ENCODE measurements around the gene LBH. TPM values are rescaled to one million over a fixed set of nuclear protein-coding genes. Genes with fewer than 3 reads are reported as not detected.

Gene LBH
- total RNA-seq, 1 donor from 2014 or later, result 45.9 TPM

- DNase-seq, result no peak
These were observed 46.2 kb downstream of the LBH start for GRCh38 chr2:30277582-30277981.

GRCh38 chr2:30278419-30278818 lies 47.1 kb downstream of the LBH start:
- DNase-seq, result no peak

GRCh38 chr2:30280596-30281434 lies 49.5 kb downstream of the LBH start:
- no peak for DNase-seq

GRCh38 chr2:30282081-30282480 lies 50.7 kb downstream of the LBH start:
- DNase-seq, result no peak

- no peak for DNase-seq
These were observed 51.4 kb downstream of the LBH start for GRCh38 chr2:30282721-30283120.

GRCh38 chr2:30283931-30284565 lies 52.7 kb downstream of the LBH start:
- DNase-seq, result no peak

GRCh38 chr2:30285758-30286157 lies 54.4 kb downstream of the LBH start:
- DNase-seq, result no peak

GRCh38 chr2:30287190-30287840 lies 56.0 kb downstream of the LBH start:
- no peak for DNase-seq

- no peak for DNase-seq
These were observed 56.7 kb downstream of the LBH start for GRCh38 chr2:30287857-30288513.

GRCh38 chr2:30288561-30288960 lies 57.2 kb downstream of the LBH start:
- DNase-seq, result no peak

- DNase-seq, result peak; percentile 6
These were observed 62.1 kb downstream of the LBH start for GRCh38 chr2:30293303-30293921.

GRCh38 chr2:30294133-30294532 lies 62.8 kb downstream of the LBH start:
- no peak for DNase-seq

- no peak for DNase-seq
These were observed 65.2 kb downstream of the LBH start for GRCh38 chr2:30296496-30296895.

- DNase-seq, result no peak
These were observed 67.0 kb downstream of the LBH start for GRCh38 chr2:30298302-30298701.

GRCh38 chr2:30300122-30300455 lies 68.8 kb downstream of the LBH start:
- no peak for DNase-seq

- DNase-seq, result no peak
These were observed 69.3 kb downstream of the LBH start for GRCh38 chr2:30300456-30301221.

- no peak for DNase-seq
These were observed 70.2 kb downstream of the LBH start for GRCh38 chr2:30301551-30301950.

- DNase-seq, result no peak
These were observed 71.2 kb downstream of the LBH start for GRCh38 chr2:30302566-30302965.

- DNase-seq, result no peak
These were observed 71.8 kb downstream of the LBH start for GRCh38 chr2:30303095-30303494.

- no peak for DNase-seq
These were observed 73.9 kb downstream of the LBH start for GRCh38 chr2:30305235-30305634.

- no peak for DNase-seq
These were observed 75.2 kb downstream of the LBH start for GRCh38 chr2:30306522-30306921.

- no peak for DNase-seq
These were observed 76.9 kb downstream of the LBH start for GRCh38 chr2:30308280-30308679.

Measured in occipital lobe (tissue), 2 donors.